Neural cell (in vitro differentiated cells): ENCODE data around the gene MPLKIP.

Experiments used
- CTCF ChIP-seq: fragments of 450-650 bp; IDR thresholded peaks from 2 replicates; pipeline ENCODE4 v1.5.1; 2014; ENCODE audit warnings: antibody characterized with exemption, mild to moderate bottlenecking, moderate library complexity; ENCODE audit not compliant: poor library complexity, severe bottlenecking
- EZH2 ChIP-seq: fragments of 200-600, 300-800 bp; shearing (Covaris generic), sonication (generic); IDR thresholded peaks from 2 replicates; pipeline ENCODE4 v1.6.1; 2014; ENCODE audit warnings: antibody characterized with exemption, low read length, borderline replicate concordance, mild to moderate bottlenecking; ENCODE audit not compliant: insufficient read depth, poor library complexity, severe bottlenecking
- TF ChIP-seq, protein P1 (sequence below): IDR thresholded peaks from 2 replicates; pipeline ENCODE4 v1.6.1; 2012; ENCODE audit warnings: borderline replicate concordance

DNA sequence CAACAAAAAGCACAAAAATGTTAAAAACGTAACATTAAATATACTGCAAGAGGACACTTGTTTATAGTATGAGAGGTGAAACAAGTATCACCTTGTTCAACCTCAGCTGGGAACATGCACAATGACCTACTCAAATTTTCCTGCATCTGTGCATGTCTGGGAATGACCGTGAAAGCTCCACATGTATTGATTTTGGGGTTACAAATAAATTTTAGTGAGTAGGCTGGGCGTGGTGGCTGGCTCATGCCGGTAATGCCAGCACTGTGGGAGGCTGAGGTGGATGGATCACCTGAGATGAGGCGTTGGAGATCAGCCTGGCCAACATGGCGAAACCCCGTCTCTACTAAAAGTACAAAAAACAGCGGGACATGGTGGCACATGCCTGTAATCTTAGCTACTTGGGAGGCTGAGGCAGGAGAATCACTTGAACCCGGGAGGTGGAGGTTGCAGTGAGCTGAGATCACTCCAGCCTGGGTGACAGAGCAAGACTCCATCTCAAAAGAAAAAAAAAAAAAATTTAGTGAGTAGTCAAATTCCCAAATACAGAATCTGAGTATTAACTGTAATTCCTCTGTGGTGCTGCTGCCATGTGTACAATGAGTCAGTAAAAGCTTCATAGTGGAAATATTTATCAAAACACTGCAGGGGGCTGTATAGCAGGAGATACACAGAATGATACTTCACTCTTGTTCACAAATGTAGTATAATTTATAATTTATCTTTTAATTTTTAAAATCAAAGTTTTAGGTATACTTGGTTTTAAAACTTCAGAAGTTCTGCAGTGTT lies 41.5 kb upstream of the MPLKIP start:
- no peak for TF ChIP-seq CTCF
- TF ChIP-seq, protein P1, sequence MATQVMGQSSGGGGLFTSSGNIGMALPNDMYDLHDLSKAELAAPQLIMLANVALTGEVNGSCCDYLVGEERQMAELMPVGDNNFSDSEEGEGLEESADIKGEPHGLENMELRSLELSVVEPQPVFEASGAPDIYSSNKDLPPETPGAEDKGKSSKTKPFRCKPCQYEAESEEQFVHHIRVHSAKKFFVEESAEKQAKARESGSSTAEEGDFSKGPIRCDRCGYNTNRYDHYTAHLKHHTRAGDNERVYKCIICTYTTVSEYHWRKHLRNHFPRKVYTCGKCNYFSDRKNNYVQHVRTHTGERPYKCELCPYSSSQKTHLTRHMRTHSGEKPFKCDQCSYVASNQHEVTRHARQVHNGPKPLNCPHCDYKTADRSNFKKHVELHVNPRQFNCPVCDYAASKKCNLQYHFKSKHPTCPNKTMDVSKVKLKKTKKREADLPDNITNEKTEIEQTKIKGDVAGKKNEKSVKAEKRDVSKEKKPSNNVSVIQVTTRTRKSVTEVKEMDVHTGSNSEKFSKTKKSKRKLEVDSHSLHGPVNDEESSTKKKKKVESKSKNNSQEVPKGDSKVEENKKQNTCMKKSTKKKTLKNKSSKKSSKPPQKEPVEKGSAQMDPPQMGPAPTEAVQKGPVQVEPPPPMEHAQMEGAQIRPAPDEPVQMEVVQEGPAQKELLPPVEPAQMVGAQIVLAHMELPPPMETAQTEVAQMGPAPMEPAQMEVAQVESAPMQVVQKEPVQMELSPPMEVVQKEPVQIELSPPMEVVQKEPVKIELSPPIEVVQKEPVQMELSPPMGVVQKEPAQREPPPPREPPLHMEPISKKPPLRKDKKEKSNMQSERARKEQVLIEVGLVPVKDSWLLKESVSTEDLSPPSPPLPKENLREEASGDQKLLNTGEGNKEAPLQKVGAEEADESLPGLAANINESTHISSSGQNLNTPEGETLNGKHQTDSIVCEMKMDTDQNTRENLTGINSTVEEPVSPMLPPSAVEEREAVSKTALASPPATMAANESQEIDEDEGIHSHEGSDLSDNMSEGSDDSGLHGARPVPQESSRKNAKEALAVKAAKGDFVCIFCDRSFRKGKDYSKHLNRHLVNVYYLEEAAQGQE: no peak
- TF ChIP-seq EZH2: no peak
